Activated CD4-positive, alpha-beta memory T cell treated with anti-CD3 and anti-CD28 coated beads for 36 hours (primary cell): ENCODE results near the gene CUX1. TPM values are rescaled to one million over a fixed set of nuclear protein-coding genes. Genes with fewer than 3 reads are reported as not detected.
"Not testable (repeated sequence)": the region's sequence is repeated elsewhere in the genome, so short reads cannot be mapped to it uniquely, and the experiment has no call there.

Experiments
- CTCF ChIA-PET: fragments of 350-600 bp; sonication (Branson Sonifier 250); formaldehyde crosslinking; loops from one replicate; lab custom pipeline; 2021; ENCODE audit warnings: antibody characterized with exemption, inconsistent platforms; lab: Charles Lee
- POLR2A ChIA-PET: fragments of 350-600 bp; sonication (Branson Sonifier 250); formaldehyde crosslinking; loops from one replicate; lab custom pipeline; 2021; ENCODE audit warnings: antibody characterized with exemption; lab: Charles Lee
- DNase-seq: peaks from one replicate; pipeline ENCODE4 v3.0.0-alpha.2; 2020
- H3K27ac Mint-ChIP-seq: one replicate; pipeline ENCODE4 v1.8.0; 2021; ENCODE audit warnings: mixed read lengths
- H3K27me3 Mint-ChIP-seq: one replicate; pipeline ENCODE4 v1.8.0; 2021; ENCODE audit warnings: mixed read lengths
- H3K36me3 Mint-ChIP-seq: one replicate; pipeline ENCODE4 v1.8.0; 2021; ENCODE audit warnings: mixed read lengths
- H3K4me1 Mint-ChIP-seq: one replicate; pipeline ENCODE4 v1.8.0; 2021; ENCODE audit warnings: low read depth, mixed read lengths
- H3K4me3 Mint-ChIP-seq: one replicate; pipeline ENCODE4 v1.8.0; 2021; ENCODE audit warnings: mild to moderate bottlenecking, mixed read lengths
- H3K9me3 Mint-ChIP-seq: one replicate; pipeline ENCODE4 v1.8.0; 2021; ENCODE audit warnings: mixed read lengths
- intact Hi-C: fragments of 100-400 bp; cut with micrococcal nuclease; formaldehyde crosslinking; loops from one replicate; pipeline ENCODE4 v1.15.1; 2023
- total RNA-seq, 2 experiments: library from RNA; stranded (reverse); gene quantifications; one replicate each; pipeline ENCODE4 v1.2.3, GENCODE V29; 2021

Gene CUX1
- total RNA-seq, 2 experiments from 2014 or later, result 25.1 TPM

GRCh38 chr7:102024005-102024768 lies 206.8 kb downstream of the CUX1 start:
- no peak for DNase-seq
- H3K4me3 Mint-ChIP-seq, result no peak overlapping the region
- H3K36me3 Mint-ChIP-seq, result peaks cover 6% of the 10 kb centered on the region
- no peaks in the 10 kb centered on the region for H3K9me3 Mint-ChIP-seq
- no peaks in the 10 kb centered on the region for H3K27me3 Mint-ChIP-seq
- ChIA-PET CTCF (no interaction called here), POLR2A (no interaction called here)
- no peaks in the 10 kb centered on the region for H3K4me1 Mint-ChIP-seq
- intact Hi-C loops, result no loop called here
- H3K27ac Mint-ChIP-seq, result no peak overlapping the region

GRCh38 chr7:102024769-102025391 lies 207.5 kb downstream of the CUX1 start:
- ChIA-PET POLR2A (no interaction called here), CTCF (no interaction called here)
- Mint-ChIP-seq H3K4me3 (no peak overlapping the region), H3K27ac (no peak overlapping the region), H3K27me3 (no peaks in the 10 kb centered on the region), H3K4me1 (no peaks in the 10 kb centered on the region), H3K9me3 (no peaks in the 10 kb centered on the region), H3K36me3 (peaks cover 8% of the 10 kb centered on the region)
- intact Hi-C loops, result no loop called here
- DNase-seq, result no peak

- POLR2A ChIA-PET, DNase-seq, H3K27ac Mint-ChIP-seq, H3K9me3 Mint-ChIP-seq, H3K4me1 Mint-ChIP-seq, H3K27me3 Mint-ChIP-seq, H3K36me3 Mint-ChIP-seq, H3K4me3 Mint-ChIP-seq, intact Hi-C loops, CTCF ChIA-PET: not testable (repeated sequence)
Measured at GRCh38 chr7:102025777-102026176, 208.4 kb downstream of the CUX1 start.

- DNase-seq, result peak; percentile 22
- Mint-ChIP-seq H3K27me3 (no peaks in the 10 kb centered on the region), H3K4me1 (no peaks in the 10 kb centered on the region), H3K9me3 (no peaks in the 10 kb centered on the region), H3K36me3 (peaks cover 9% of the 10 kb centered on the region), H3K4me3 (no peak overlapping the region), H3K27ac (no peak overlapping the region)
- ChIA-PET CTCF (no interaction called here), POLR2A (no interaction called here)
- intact Hi-C loops, result no loop called here
Measured at GRCh38 chr7:102028206-102028826, 210.9 kb downstream of the CUX1 start.

GRCh38 chr7:102029616-102030015 lies 212.2 kb downstream of the CUX1 start:
- H3K4me3 Mint-ChIP-seq, result no peak overlapping the region
- H3K9me3 Mint-ChIP-seq, result no peaks in the 10 kb centered on the region
- H3K27ac Mint-ChIP-seq, result no peak overlapping the region
- H3K4me1 Mint-ChIP-seq, result no peaks in the 10 kb centered on the region
- intact Hi-C loops, result no loop called here
- ChIA-PET POLR2A (no interaction called here), CTCF (interaction anchor here (0.6 kb wide), 1 partner anchor 335 kb away, joined by 6 read pairs; no protein-coding TSS in a partner anchor)
- DNase-seq, result no peak
- no peaks in the 10 kb centered on the region for H3K27me3 Mint-ChIP-seq
- peaks cover 9% of the 10 kb centered on the region for H3K36me3 Mint-ChIP-seq

GRCh38 chr7:102030696-102031095 lies 213.3 kb downstream of the CUX1 start:
- H3K4me1 Mint-ChIP-seq, result no peaks in the 10 kb centered on the region
- peaks cover 9% of the 10 kb centered on the region for H3K36me3 Mint-ChIP-seq
- no peak for DNase-seq
- H3K9me3 Mint-ChIP-seq, result no peaks in the 10 kb centered on the region
- CTCF ChIA-PET, result no interaction called here
- intact Hi-C loops, result no loop called here
- H3K27me3 Mint-ChIP-seq, result no peaks in the 10 kb centered on the region
- no peak overlapping the region for H3K27ac Mint-ChIP-seq
- POLR2A ChIA-PET, result no interaction called here
- no peak overlapping the region for H3K4me3 Mint-ChIP-seq

GRCh38 chr7:102036958-102037357 lies 219.5 kb downstream of the CUX1 start:
- no peaks in the 10 kb centered on the region for H3K4me1 Mint-ChIP-seq

GRCh38 chr7:102039706-102040105 lies 222.3 kb downstream of the CUX1 start:
- CTCF ChIA-PET, result no interaction called here
- no peak overlapping the region for H3K4me3 Mint-ChIP-seq
- POLR2A ChIA-PET, result no interaction called here
- no peaks in the 10 kb centered on the region for H3K27me3 Mint-ChIP-seq
- no peaks in the 10 kb centered on the region for H3K36me3 Mint-ChIP-seq
- no peaks in the 10 kb centered on the region for H3K9me3 Mint-ChIP-seq
- intact Hi-C loops, result no loop called here
- no peak overlapping the region for H3K27ac Mint-ChIP-seq
- no peaks in the 10 kb centered on the region for H3K4me1 Mint-ChIP-seq
- no peak for DNase-seq

More at GRCh38 chr7:102036958-102037357, 219.5 kb downstream of the CUX1 start:
- ChIA-PET CTCF (no interaction called here), POLR2A (no interaction called here)
- H3K27me3 Mint-ChIP-seq, result no peaks in the 10 kb centered on the region
- no peak overlapping the region for H3K4me3 Mint-ChIP-seq
- no peaks in the 10 kb centered on the region for H3K36me3 Mint-ChIP-seq
- intact Hi-C loops, result no loop called here
- no peak overlapping the region for H3K27ac Mint-ChIP-seq
- no peak for DNase-seq
- H3K9me3 Mint-ChIP-seq, result no peaks in the 10 kb centered on the region

- no peaks in the 10 kb centered on the region for H3K36me3 Mint-ChIP-seq
- H3K9me3 Mint-ChIP-seq, result no peaks in the 10 kb centered on the region
- H3K27ac Mint-ChIP-seq, result no peak overlapping the region
- intact Hi-C loops, result no loop called here
- no peak overlapping the region for H3K4me3 Mint-ChIP-seq
- H3K4me1 Mint-ChIP-seq, result no peaks in the 10 kb centered on the region
- no peaks in the 10 kb centered on the region for H3K27me3 Mint-ChIP-seq
- POLR2A ChIA-PET, result no interaction called here
- CTCF ChIA-PET, result no interaction called here
- DNase-seq, result no peak
Measured at GRCh38 chr7:102040569-102040968, 223.1 kb downstream of the CUX1 start.

GRCh38 chr7:102042016-102042656 lies 224.7 kb downstream of the CUX1 start:
- DNase-seq, result no peak
- Mint-ChIP-seq H3K9me3 (no peaks in the 10 kb centered on the region), H3K4me3 (no peak overlapping the region), H3K27me3 (no peaks in the 10 kb centered on the region), H3K27ac (no peak overlapping the region), H3K4me1 (no peaks in the 10 kb centered on the region), H3K36me3 (no peaks in the 10 kb centered on the region)
- POLR2A ChIA-PET, result no interaction called here
- intact Hi-C loops, result no loop called here
- CTCF ChIA-PET, result no interaction called here

GRCh38 chr7:102042796-102043195 lies 225.4 kb downstream of the CUX1 start:
- intact Hi-C loops, CTCF ChIA-PET, H3K27ac Mint-ChIP-seq, H3K27me3 Mint-ChIP-seq, H3K36me3 Mint-ChIP-seq, H3K4me3 Mint-ChIP-seq, POLR2A ChIA-PET, H3K4me1 Mint-ChIP-seq, DNase-seq, H3K9me3 Mint-ChIP-seq: not testable (repeated sequence)

- no peaks in the 10 kb centered on the region for H3K27me3 Mint-ChIP-seq
- no peaks in the 10 kb centered on the region for H3K4me1 Mint-ChIP-seq
- H3K27ac Mint-ChIP-seq, result no peak overlapping the region
- ChIA-PET POLR2A (no interaction called here), CTCF (no interaction called here)
- H3K9me3 Mint-ChIP-seq, result no peaks in the 10 kb centered on the region
- intact Hi-C loops, result no loop called here
- no peak for DNase-seq
- peaks cover 3% of the 10 kb centered on the region for H3K36me3 Mint-ChIP-seq
- H3K4me3 Mint-ChIP-seq, result no peak overlapping the region
Measured at GRCh38 chr7:102044641-102044983, 227.2 kb downstream of the CUX1 start.
